ENCODE measurements around the gene PCCB.
"Not testable (repeated sequence)": the region's sequence is repeated elsewhere in the genome, so short reads cannot be mapped to it uniquely, and the experiment has no call there.

The PCCB gene

DNA sequence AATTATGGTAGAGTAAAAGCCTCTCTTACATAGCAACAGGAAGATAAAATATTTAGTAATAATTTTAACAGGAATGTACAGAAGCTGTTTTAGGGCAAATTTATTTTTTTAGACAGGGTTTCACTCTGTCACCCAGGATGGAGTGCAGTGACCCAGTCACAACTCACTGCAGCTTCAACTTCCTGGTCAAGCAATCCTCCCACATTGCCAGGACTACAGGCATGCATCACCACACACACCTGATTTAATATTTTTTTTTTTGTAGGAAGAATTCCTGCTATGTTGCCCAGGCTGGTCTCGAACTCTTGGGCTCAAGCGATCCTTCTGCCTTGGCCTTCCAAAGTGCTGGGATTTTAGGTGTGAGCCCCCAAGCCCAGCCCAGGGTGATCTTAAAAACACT lies 61.1 kb downstream of the PCCB start:
- H3K4me3 ChIP-seq = no peak overlapping the region
- peaks cover 21% of the 10 kb centered on the region for H3K36me3 ChIP-seq (ENCODE audit: insufficient read depth, low read length)
- TF ChIP-seq EZH2 (IDR thresholded peaks at IDR 0.05) = no peak
- no peak for TF ChIP-seq POLR2AphosphoS5 (IDR thresholded peaks at IDR 0.05; ENCODE audit: borderline replicate concordance, low read depth, low read length)
- H3K9ac ChIP-seq (ENCODE audit: insufficient read length) = no peak overlapping the region
- H3K27ac ChIP-seq = no peak overlapping the region
- H3K9me3 ChIP-seq (ENCODE audit: low read depth, low read length) = no peaks in the 10 kb centered on the region
- DNase-seq (ENCODE audit: low read depth, low spot score) = no peak

DNA sequence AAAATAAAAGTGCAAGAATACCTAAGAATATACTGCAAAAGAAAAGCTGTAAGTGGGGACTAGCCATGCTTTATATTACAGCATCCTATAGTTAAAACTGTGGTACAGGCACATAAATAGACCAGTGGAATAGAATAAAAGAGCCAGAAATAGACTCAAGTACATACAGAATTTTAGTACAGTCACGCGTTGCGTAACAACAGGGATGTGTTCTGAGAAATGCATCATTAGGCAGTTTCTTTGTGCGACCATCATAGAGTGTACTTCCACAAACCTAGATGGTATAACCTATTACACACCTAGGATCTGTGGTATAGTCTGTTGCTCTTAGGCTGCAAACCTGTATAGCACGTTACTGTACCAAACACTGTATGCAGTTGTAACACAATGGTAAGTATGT lies 61.8 kb downstream of the PCCB start:
- DNase-seq (ENCODE audit: low read depth, low spot score) = no peak
- Histone ChIP-seq H3K9ac (ENCODE audit: insufficient read length) (no peak overlapping the region), H3K9me3 (ENCODE audit: low read depth, low read length) (no peaks in the 10 kb centered on the region), H3K27ac (no peak overlapping the region), H3K4me3 (no peak overlapping the region), H3K36me3 (ENCODE audit: insufficient read depth, low read length) (peaks cover 21% of the 10 kb centered on the region)
- TF ChIP-seq FOXP2 (optimal IDR thresholded peaks at IDR 0.05; ENCODE audit: control extremely low read depth, extremely low read length, insufficient read depth) = no peak
- TF ChIP-seq EZH2 (IDR thresholded peaks at IDR 0.05) = no peak
- TF ChIP-seq POLR2AphosphoS5 (IDR thresholded peaks at IDR 0.05; ENCODE audit: borderline replicate concordance, low read depth, low read length) = no peak

DNA sequence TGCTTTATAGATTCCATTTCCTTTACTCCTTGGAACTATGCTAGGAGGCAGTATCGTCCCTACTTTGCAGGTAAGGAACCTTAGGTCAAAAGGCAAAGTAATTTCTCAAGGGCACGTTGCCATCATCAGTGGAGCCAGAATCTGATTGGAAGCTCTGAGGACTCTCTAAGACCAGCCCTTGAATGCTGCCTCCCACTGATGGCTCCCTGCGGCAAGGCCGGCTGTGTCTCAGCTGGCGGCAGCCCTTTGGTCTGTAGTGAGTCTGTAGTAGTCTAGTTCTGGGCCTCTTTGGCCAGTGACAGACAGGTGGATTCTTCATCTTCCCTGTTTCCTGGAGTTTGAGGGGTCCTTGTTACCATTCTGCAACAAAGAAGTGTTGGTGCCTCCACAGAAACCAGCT lies 76.2 kb downstream of the PCCB start:
- Histone ChIP-seq H3K27ac (no peak overlapping the region), H3K9ac (ENCODE audit: insufficient read length) (no peak overlapping the region), H3K4me3 (no peak overlapping the region), H3K36me3 (ENCODE audit: insufficient read depth, low read length) (peaks cover 68% of the 10 kb centered on the region), H3K9me3 (ENCODE audit: low read depth, low read length) (0 out of 2 replicates have a peak, but pooled peaks cover 7% of the 10 kb centered on the region)
- no peak for DNase-seq (ENCODE audit: low read depth, low spot score)
- no peak for TF ChIP-seq FOXP2 (optimal IDR thresholded peaks at IDR 0.05; ENCODE audit: control extremely low read depth, extremely low read length, insufficient read depth)
- TF ChIP-seq POLR2AphosphoS5 (IDR thresholded peaks at IDR 0.05; ENCODE audit: borderline replicate concordance, low read depth, low read length) = no peak
- no peak for TF ChIP-seq EZH2 (IDR thresholded peaks at IDR 0.05)

GRCh38 chr3:136327671-136328070 lies 77.5 kb downstream of the PCCB start:
- H3K9me3 ChIP-seq (ENCODE audit: low read depth, low read length) = 0 out of 2 replicates have a peak, but pooled peaks cover 3% of the 10 kb centered on the region
- H3K4me3 ChIP-seq = no peak overlapping the region
- DNase-seq (ENCODE audit: low read depth, low spot score) = no peak
- TF ChIP-seq FOXP2 (optimal IDR thresholded peaks at IDR 0.05; ENCODE audit: control extremely low read depth, extremely low read length, insufficient read depth) (no peak), POLR2AphosphoS5 (IDR thresholded peaks at IDR 0.05; ENCODE audit: borderline replicate concordance, low read depth, low read length) (no peak), EZH2 (IDR thresholded peaks at IDR 0.05) (no peak)
- no peak overlapping the region for H3K27ac ChIP-seq
- H3K36me3 ChIP-seq (ENCODE audit: insufficient read depth, low read length) = peaks cover 59% of the 10 kb centered on the region
- H3K9ac ChIP-seq (ENCODE audit: insufficient read length) = no peak overlapping the region

DNA sequence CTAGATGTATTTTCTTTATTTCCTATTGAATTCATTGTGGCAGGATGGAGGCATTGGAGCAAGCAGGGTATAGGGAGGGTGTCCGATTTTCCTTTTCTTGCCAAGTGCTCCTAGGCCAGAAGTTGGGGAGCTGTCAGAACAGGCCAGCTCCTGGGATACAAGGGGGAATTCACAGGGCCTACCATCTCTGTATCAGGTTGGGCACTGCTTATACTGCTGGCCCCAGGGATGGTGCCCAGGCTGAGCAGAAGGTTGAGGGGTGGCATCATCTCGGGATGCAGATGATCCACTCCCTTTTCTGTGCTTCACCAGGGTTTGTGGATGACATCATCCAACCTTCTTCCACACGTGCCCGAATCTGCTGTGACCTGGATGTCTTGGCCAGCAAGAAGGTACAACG lies 79.5 kb downstream of the PCCB start:
- Histone ChIP-seq H3K9ac (ENCODE audit: insufficient read length) (no peak overlapping the region), H3K9me3 (ENCODE audit: low read depth, low read length) (no peaks in the 10 kb centered on the region), H3K4me3 (no peak overlapping the region), H3K27ac (no peak overlapping the region), H3K36me3 (ENCODE audit: insufficient read depth, low read length) (peaks cover 56% of the 10 kb centered on the region)
- TF ChIP-seq FOXP2 (optimal IDR thresholded peaks at IDR 0.05; ENCODE audit: control extremely low read depth, extremely low read length, insufficient read depth) = no peak
- TF ChIP-seq POLR2AphosphoS5 (IDR thresholded peaks at IDR 0.05; ENCODE audit: borderline replicate concordance, low read depth, low read length) = no peak
- TF ChIP-seq EZH2 (IDR thresholded peaks at IDR 0.05) = no peak
- no peak for DNase-seq (ENCODE audit: low read depth, low spot score)

- no peak for TF ChIP-seq FOXP2 (optimal IDR thresholded peaks at IDR 0.05; ENCODE audit: control extremely low read depth, extremely low read length, insufficient read depth)
- no peak for TF ChIP-seq EZH2 (IDR thresholded peaks at IDR 0.05)
- TF ChIP-seq POLR2AphosphoS5 (IDR thresholded peaks at IDR 0.05; ENCODE audit: borderline replicate concordance, low read depth, low read length) = no peak
- no peaks in the 10 kb centered on the region for H3K9me3 ChIP-seq (ENCODE audit: low read depth, low read length)
- no peak overlapping the region for H3K9ac ChIP-seq (ENCODE audit: insufficient read length)
- no peak overlapping the region for H3K27ac ChIP-seq
- peaks cover 65% of the 10 kb centered on the region for H3K36me3 ChIP-seq (ENCODE audit: insufficient read depth, low read length)
- no peak overlapping the region for H3K4me3 ChIP-seq
- no peak for DNase-seq (ENCODE audit: low read depth, low spot score)
These were observed 80.8 kb downstream of the PCCB start for GRCh38 chr3:136330900-136331299.

- no peaks in the 10 kb centered on the region for H3K9me3 ChIP-seq (ENCODE audit: low read depth, low read length)
- TF ChIP-seq FOXP2 (optimal IDR thresholded peaks at IDR 0.05; ENCODE audit: control extremely low read depth, extremely low read length, insufficient read depth) = no peak
- TF ChIP-seq EZH2 (IDR thresholded peaks at IDR 0.05) = no peak
- TF ChIP-seq POLR2AphosphoS5 (IDR thresholded peaks at IDR 0.05; ENCODE audit: borderline replicate concordance, low read depth, low read length) = no peak
- no peak overlapping the region for H3K9ac ChIP-seq (ENCODE audit: insufficient read length)
- DNase-seq (ENCODE audit: low read depth, low spot score) = no peak
- H3K4me3 ChIP-seq = no peak overlapping the region
- H3K27ac ChIP-seq = no peak overlapping the region
- H3K36me3 ChIP-seq (ENCODE audit: insufficient read depth, low read length) = peaks cover 66% of the 10 kb centered on the region
These were observed 82.2 kb downstream of the PCCB start for GRCh38 chr3:136332302-136332701.

- Histone ChIP-seq H3K9me3 (ENCODE audit: low read depth, low read length) (no peaks in the 10 kb centered on the region), H3K9ac (ENCODE audit: insufficient read length) (no peak overlapping the region), H3K4me3 (no peak overlapping the region), H3K36me3 (ENCODE audit: insufficient read depth, low read length) (peaks cover 66% of the 10 kb centered on the region), H3K27ac (no peak overlapping the region)
- TF ChIP-seq EZH2 (IDR thresholded peaks at IDR 0.05) = no peak
- no peak for TF ChIP-seq POLR2AphosphoS5 (IDR thresholded peaks at IDR 0.05; ENCODE audit: borderline replicate concordance, low read depth, low read length)
- TF ChIP-seq FOXP2 (optimal IDR thresholded peaks at IDR 0.05; ENCODE audit: control extremely low read depth, extremely low read length, insufficient read depth) = no peak
- no peak for DNase-seq (ENCODE audit: low read depth, low spot score)
These were observed 82.6 kb downstream of the PCCB start for GRCh38 chr3:136332776-136333175.

DNA sequence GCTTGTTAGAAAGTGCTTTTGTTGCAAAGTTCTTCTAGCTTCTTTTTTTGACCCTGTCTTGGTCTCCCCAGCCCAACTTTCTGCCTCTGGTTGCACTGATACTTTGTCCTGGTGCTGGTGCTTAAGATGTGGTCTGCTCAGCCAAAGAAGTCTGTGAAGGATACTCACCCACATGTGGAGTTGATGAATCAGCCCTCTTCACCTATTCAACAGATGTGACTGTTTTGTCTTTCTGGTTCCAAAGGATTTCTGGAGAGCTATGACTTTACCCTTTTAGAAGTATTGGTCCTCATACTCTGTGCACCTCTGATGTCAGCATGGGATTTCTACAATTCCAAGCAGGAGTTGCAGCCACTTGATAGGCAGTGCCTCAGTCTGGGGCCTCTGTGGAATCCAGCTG lies 84.1 kb downstream of the PCCB start:
- no peak for TF ChIP-seq FOXP2 (optimal IDR thresholded peaks at IDR 0.05; ENCODE audit: control extremely low read depth, extremely low read length, insufficient read depth)
- no peak; the same call in 1 of the 2 replicates for TF ChIP-seq POLR2AphosphoS5 (IDR thresholded peaks at IDR 0.05; ENCODE audit: borderline replicate concordance, low read depth, low read length)
- TF ChIP-seq EZH2 (IDR thresholded peaks at IDR 0.05) = no peak
- DNase-seq (ENCODE audit: low read depth, low spot score) = no peak
- Histone ChIP-seq H3K9ac (ENCODE audit: insufficient read length) (no peak overlapping the region), H3K9me3 (ENCODE audit: low read depth, low read length) (no peaks in the 10 kb centered on the region), H3K4me3 (no peak overlapping the region), H3K36me3 (ENCODE audit: insufficient read depth, low read length) (peaks cover 62% of the 10 kb centered on the region), H3K27ac (no peak overlapping the region)

DNA sequence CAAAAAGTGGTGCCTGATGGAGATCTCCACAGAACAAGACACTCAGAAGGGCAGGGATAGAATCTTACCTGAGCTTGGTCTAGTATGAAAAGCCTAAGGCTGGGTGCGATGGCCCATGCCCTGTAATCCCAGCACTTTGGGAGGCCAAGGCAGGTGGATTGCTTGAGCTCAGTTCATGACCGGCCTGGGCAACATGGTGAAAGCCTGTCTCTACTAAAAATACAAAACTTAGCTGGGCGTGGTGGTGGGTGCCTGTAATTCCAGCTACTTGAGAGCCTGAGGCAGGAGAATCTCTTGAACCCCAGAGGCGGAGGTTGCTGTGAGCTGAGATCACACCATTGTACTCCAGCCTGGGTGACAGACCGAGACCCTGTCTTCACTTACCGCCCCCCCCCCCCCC lies 84.6 kb downstream of the PCCB start:
- H3K27ac ChIP-seq; H3K9me3 ChIP-seq (ENCODE audit: low read depth, low read length); DNase-seq (ENCODE audit: low read depth, low spot score); H3K4me3 ChIP-seq; H3K9ac ChIP-seq (ENCODE audit: insufficient read length): not testable (repeated sequence)
- H3K36me3 ChIP-seq (ENCODE audit: insufficient read depth, low read length) = peaks cover 60% of the 10 kb centered on the region
